Smooth muscle cell (in vitro differentiated cells): ENCODE measurements around the gene GAD2. TPM values are rescaled to one million over a fixed set of nuclear protein-coding genes. Genes with fewer than 3 reads are reported as not detected.

Source experiments
- DNase-seq: peaks from one replicate; lab custom pipeline; 2025; ENCODE audit not compliant: unreplicated experiment; lab: John Stamatoyannopoulos, UW
- H2AFZ ChIP-seq: fragments of 200-600 bp; sonication (generic); 2 replicates; pipeline ENCODE4 v1.6.0; 2016; ENCODE audit warnings: antibody characterized with exemption, low read depth, mild to moderate bottlenecking
- H3F3A ChIP-seq: fragments of 200-600 bp; sonication (generic); 2 replicates; pipeline ENCODE4 v1.6.0; 2017; ENCODE audit warnings: antibody characterized with exemption, low read depth
- H3K27ac ChIP-seq: fragments of 200-600 bp; sonication (generic); 2 replicates; pipeline ENCODE4 v1.5.1; 2016; ENCODE audit warnings: low read depth, mild to moderate bottlenecking
- H3K27me3 ChIP-seq: fragments of 200-600 bp; sonication (generic); 2 replicates; pipeline ENCODE4 v1.6.1; 2016; ENCODE audit warnings: low read depth, mild to moderate bottlenecking
- H3K36me3 ChIP-seq: fragments of 200-600 bp; sonication (generic); 2 replicates; pipeline ENCODE4 v1.5.1; 2016; ENCODE audit warnings: low read depth
- H3K4me1 ChIP-seq: fragments of 200-600 bp; sonication (generic); 2 replicates; pipeline ENCODE4 v1.5.1; 2016; ENCODE audit warnings: low read depth
- H3K4me2 ChIP-seq: fragments of 200-600 bp; sonication (generic); 2 replicates; pipeline ENCODE4 v1.6.0; 2016; ENCODE audit warnings: mild to moderate bottlenecking
- H3K4me3 ChIP-seq: fragments of 200-600 bp; sonication (generic); 2 replicates; pipeline ENCODE4 v1.5.1; 2016; ENCODE audit warnings: mild to moderate bottlenecking
- H3K79me2 ChIP-seq: fragments of 200-600 bp; sonication (generic); 2 replicates; pipeline ENCODE4 v1.6.0; 2016; ENCODE audit warnings: low read depth, mild to moderate bottlenecking
- H3K9ac ChIP-seq: fragments of 200-600 bp; sonication (generic); 2 replicates; pipeline ENCODE4 v1.6.0; 2016; ENCODE audit warnings: low read depth
- H3K9me3 ChIP-seq: fragments of 200-600 bp; sonication (generic); replicated peaks from 2 replicates; pipeline ENCODE4 v1.5.1; 2016; ENCODE audit warnings: low read depth
- H4K20me1 ChIP-seq: fragments of 200-600 bp; sonication (generic); 2 replicates; pipeline ENCODE4 v1.6.0; 2016; ENCODE audit warnings: low read depth
- WGBS: methylation state at CpG from one replicate; pipeline ENCODE4 v1.1.7; 2016; ENCODE audit warnings: low lambda C conversion rate; 5-methylcytosine and 5-hydroxymethylcytosine counted together
- polyA plus RNA-seq: library from polyadenylated mRNA; unstranded; fragments of >200 nt; fragmentation: Nextera tagmentation; extraction: Ambion mirVana; gene quantifications from 2 replicates; pipeline ENCODE4 v1.2.1, GENCODE V29; 2016
- total RNA-seq: library from RNA; depleted of rRNA; stranded (reverse); fragments of >200 nt; gene quantifications from 2 replicates; pipeline ENCODE4 v1.2.3, GENCODE V29; 2014
- TF ChIP-seq, protein P1 (sequence below): fragments of 200-600 bp; sonication (generic); IDR thresholded peaks from 2 replicates; pipeline ENCODE4 v1.5.1; 2017; ENCODE audit warnings: borderline replicate concordance, mild to moderate bottlenecking, antibody characterized with exemption; ENCODE audit not compliant: insufficient read depth, poor library complexity, severe bottlenecking

Gene GAD2
- total and polyA plus RNA-seq, 2 experiments from 2014 or later = not detected

DNA sequence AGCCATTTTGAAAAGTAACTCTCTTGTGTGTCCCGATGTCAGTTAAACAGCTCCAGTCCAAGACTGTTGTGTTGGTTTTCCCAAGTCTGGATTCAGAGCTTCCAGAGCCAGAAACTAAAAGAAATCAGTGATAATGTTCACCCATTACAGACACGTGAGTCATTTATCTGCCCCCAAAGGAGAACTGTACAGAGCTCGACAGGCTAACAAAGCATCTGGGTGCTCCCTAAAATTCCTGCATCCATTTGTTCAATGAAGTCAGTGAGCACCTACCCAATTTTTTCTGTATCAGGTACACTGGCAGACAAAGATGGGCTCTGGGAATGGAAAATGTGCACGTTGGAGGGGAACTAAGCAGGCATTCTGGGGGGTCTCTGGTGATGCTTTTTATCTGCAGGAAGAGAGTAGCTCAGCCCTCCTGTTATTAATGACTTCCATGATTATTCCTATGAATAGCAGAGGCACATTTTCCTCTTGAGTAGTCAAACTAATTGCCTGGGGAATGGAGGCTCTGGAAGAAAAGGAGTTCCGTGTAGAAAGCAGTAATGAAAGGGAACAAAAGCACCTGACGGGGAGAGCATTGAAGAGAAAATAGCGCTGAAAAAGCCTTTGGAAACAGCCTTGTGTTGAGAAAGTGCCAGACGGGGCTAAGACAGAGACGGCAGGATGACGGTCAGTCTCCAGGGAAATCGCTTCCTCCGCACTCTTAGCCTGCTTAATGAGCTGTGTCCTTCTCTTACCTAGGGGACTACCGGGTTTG, 75.3 kb downstream of the GAD2 start:
- H3K9me3 ChIP-seq = no peaks in the 10 kb centered on the region
- no peak for DNase-seq
- TF ChIP-seq, protein P1, sequence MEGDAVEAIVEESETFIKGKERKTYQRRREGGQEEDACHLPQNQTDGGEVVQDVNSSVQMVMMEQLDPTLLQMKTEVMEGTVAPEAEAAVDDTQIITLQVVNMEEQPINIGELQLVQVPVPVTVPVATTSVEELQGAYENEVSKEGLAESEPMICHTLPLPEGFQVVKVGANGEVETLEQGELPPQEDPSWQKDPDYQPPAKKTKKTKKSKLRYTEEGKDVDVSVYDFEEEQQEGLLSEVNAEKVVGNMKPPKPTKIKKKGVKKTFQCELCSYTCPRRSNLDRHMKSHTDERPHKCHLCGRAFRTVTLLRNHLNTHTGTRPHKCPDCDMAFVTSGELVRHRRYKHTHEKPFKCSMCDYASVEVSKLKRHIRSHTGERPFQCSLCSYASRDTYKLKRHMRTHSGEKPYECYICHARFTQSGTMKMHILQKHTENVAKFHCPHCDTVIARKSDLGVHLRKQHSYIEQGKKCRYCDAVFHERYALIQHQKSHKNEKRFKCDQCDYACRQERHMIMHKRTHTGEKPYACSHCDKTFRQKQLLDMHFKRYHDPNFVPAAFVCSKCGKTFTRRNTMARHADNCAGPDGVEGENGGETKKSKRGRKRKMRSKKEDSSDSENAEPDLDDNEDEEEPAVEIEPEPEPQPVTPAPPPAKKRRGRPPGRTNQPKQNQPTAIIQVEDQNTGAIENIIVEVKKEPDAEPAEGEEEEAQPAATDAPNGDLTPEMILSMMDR = no peak
- no peaks in the 10 kb centered on the region for H4K20me1 ChIP-seq
- no peak overlapping the region for H3K4me3 ChIP-seq
- H3K27ac ChIP-seq = no peak overlapping the region
- H3K4me2 ChIP-seq = no peak overlapping the region
- H2AFZ ChIP-seq = no peak overlapping the region
- no peak overlapping the region for H3K9ac ChIP-seq
- no peaks in the 10 kb centered on the region for H3K27me3 ChIP-seq
- no peaks in the 10 kb centered on the region for H3K79me2 ChIP-seq
- 73% methylated on average over 13 of the region's 13 CpGs for WGBS
- no peaks in the 10 kb centered on the region for H3K36me3 ChIP-seq
- H3F3A ChIP-seq = no peaks in the 10 kb centered on the region
- H3K4me1 ChIP-seq = peaks cover 9% of the 10 kb centered on the region

DNA sequence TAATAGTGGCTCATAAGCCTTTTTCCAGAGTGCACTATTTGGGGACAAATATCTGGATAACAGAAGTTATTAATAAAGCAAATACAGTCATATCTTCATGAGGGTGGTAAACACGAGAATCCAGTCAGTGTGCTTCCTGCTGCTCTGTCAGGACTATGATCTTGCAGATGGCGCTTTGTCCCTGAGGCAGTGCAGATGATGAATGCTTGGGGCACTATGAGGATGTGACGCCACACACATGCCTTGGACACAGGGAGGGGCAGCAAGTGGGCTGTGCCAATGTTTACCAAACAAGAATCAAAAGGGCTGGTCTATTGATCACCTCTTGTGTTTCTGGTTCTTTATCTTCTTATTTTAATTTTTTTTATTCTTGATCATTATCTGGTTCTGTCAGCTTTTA, 79.8 kb downstream of the GAD2 start:
- H3K4me1 ChIP-seq = peaks cover 6% of the 10 kb centered on the region
- H3K4me2 ChIP-seq = no peak overlapping the region
- 84% methylated on average over 3 of the region's 3 CpGs for WGBS
- no peaks in the 10 kb centered on the region for H3K79me2 ChIP-seq
- H3K27me3 ChIP-seq = no peaks in the 10 kb centered on the region
- no peak overlapping the region for H3K9ac ChIP-seq
- no peaks in the 10 kb centered on the region for H3K9me3 ChIP-seq
- H3K36me3 ChIP-seq = no peaks in the 10 kb centered on the region
- no peak overlapping the region for H3K4me3 ChIP-seq
- no peak overlapping the region for H2AFZ ChIP-seq
- no peak overlapping the region for H3K27ac ChIP-seq
- H3F3A ChIP-seq = no peaks in the 10 kb centered on the region
- TF ChIP-seq, protein P1 = no peak
- DNase-seq = no peak
- no peaks in the 10 kb centered on the region for H4K20me1 ChIP-seq

DNA sequence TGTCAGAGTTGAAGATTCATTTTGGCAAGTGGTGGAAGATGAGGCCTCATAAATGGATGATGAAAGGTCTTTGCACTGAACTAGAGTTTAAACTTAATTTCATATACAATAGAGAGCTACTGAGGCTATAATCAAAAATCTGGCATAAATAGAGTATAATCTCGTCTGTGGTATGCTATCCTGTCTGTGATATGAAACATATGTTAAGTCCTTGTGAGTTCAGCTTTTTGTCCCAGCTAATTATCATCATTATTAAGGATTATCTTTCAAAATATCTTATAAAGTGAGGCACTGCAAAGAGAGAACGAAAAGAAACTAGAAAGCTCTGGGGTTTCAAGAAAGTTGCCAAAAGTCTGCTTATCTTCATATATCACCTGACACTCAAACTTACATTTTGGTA, 83.4 kb downstream of the GAD2 start:
- Histone ChIP-seq H3K4me2 (no peak overlapping the region), H3K27ac (no peak overlapping the region), H3K9me3 (no peaks in the 10 kb centered on the region), H4K20me1 (no peaks in the 10 kb centered on the region), H3K79me2 (no peaks in the 10 kb centered on the region), H2AFZ (no peak overlapping the region), H3K27me3 (no peaks in the 10 kb centered on the region), H3K9ac (no peak overlapping the region), H3F3A (no peaks in the 10 kb centered on the region), H3K4me3 (no peak overlapping the region), H3K4me1 (no peaks in the 10 kb centered on the region), H3K36me3 (no peaks in the 10 kb centered on the region)
- TF ChIP-seq, protein P1 = no peak
- WGBS = 89% methylated on average over 2 of the region's 2 CpGs
- no peak for DNase-seq

DNA sequence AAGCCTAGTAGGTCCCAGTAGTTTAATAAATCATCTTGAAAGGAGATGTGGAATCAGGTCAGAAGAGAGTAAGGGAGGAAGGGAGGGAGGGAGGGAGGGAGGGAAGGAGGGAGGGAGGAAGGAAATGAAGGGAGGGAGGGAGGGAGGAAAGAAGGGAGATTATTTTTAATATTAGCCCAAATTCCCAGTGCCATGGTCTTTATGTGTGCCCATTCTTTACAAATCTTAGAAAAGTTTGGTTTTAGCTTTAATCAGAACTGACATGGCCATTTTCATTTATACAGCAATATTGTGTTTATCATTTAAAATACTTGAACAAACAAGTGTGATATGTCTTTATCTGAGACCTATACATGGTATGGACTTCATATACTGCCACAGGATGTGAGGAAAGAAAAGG, 86.8 kb downstream of the GAD2 start:
- Histone ChIP-seq H3K36me3 (no peaks in the 10 kb centered on the region), H3K9ac (no peak overlapping the region), H3K4me3 (no peak overlapping the region), H3K79me2 (no peaks in the 10 kb centered on the region), H3F3A (no peaks in the 10 kb centered on the region), H3K27me3 (no peaks in the 10 kb centered on the region), H2AFZ (no peak overlapping the region), H3K9me3 (no peaks in the 10 kb centered on the region), H3K4me1 (no peaks in the 10 kb centered on the region), H3K27ac (no peak overlapping the region), H3K4me2 (no peak overlapping the region), H4K20me1 (no peaks in the 10 kb centered on the region)
- TF ChIP-seq, protein P1 = no peak
- no peak for DNase-seq
